Stimulated activated CD4-positive, alpha-beta T cell treated with anti-CD3 and anti-CD28 coated beads, Interleukin-2, amount 100 ng/mL, for 48 hours (primary cell): ENCODE results near the gene UBXN2A.

ENCODE experiments used
- DNase-seq, 2 donors: peaks; one replicate each; pipeline ENCODE4 v3.0.0-alpha.2; 2020

UBXN2A gene

GRCh38 chr2:23939987-23940717 lies at the start of gene UBXN2A:
Gene UBXN2A, plus strand, starts transcription at chr2:23940463. Its CDS starts 17,852 bp downstream, at chr2:23958315.
- DNase-seq, result peak; percentile 69 to 73

- DNase-seq, result no peak
These were observed 40.1 kb upstream of the UBXN2A start for GRCh38 chr2:23900133-23900532.

GRCh38 chr2:23900541-23901322 lies 39.5 kb upstream of the UBXN2A start:
- no peak for DNase-seq

GRCh38 chr2:23901966-23902846 lies 38.1 kb upstream of the UBXN2A start:
- no peak for DNase-seq

GRCh38 chr2:23903034-23903433 lies 37.2 kb upstream of the UBXN2A start:
- no peak for DNase-seq

- DNase-seq, result no peak
These were observed 36.0 kb upstream of the UBXN2A start for GRCh38 chr2:23904215-23904614.

GRCh38 chr2:23904692-23905091 lies 35.6 kb upstream of the UBXN2A start:
- no peak for DNase-seq

GRCh38 chr2:23905155-23905554 lies 35.1 kb upstream of the UBXN2A start:
- DNase-seq, result no peak

- DNase-seq, result no peak
These were observed 28.2 kb upstream of the UBXN2A start for GRCh38 chr2:23912054-23912453.

GRCh38 chr2:23915327-23915726 lies 24.9 kb upstream of the UBXN2A start:
- DNase-seq, result no peak

GRCh38 chr2:23916727-23917405 lies 23.4 kb upstream of the UBXN2A start:
- no peak for DNase-seq

GRCh38 chr2:23918837-23919489 lies 21.3 kb upstream of the UBXN2A start:
- no peak for DNase-seq

GRCh38 chr2:23924589-23925359 lies 15.5 kb upstream of the UBXN2A start:
- DNase-seq, result no peak

- peak; percentile 48 to 51 for DNase-seq
These were observed 14.5 kb upstream of the UBXN2A start for GRCh38 chr2:23925702-23926289.

- peak; percentile 31 for DNase-seq
These were observed 13.9 kb upstream of the UBXN2A start for GRCh38 chr2:23926290-23926749.

GRCh38 chr2:23926750-23927571 lies 13.3 kb upstream of the UBXN2A start, which contains the start of gene ATAD2B:
Gene ATAD2B, minus strand, starts transcription at chr2:23927123. Its CDS starts 353 bp downstream, at chr2:23926770.
- peak; percentile 89 to 93 for DNase-seq

- DNase-seq, result no peak
These were observed 6.0 kb upstream of the UBXN2A start for GRCh38 chr2:23934259-23934658.

- DNase-seq, result no peak
These were observed 706 bp downstream of the UBXN2A start for GRCh38 chr2:23940718-23941620.

- no peak for DNase-seq
These were observed 1.4 kb downstream of the UBXN2A start for GRCh38 chr2:23941644-23942043.
